Measurements from ENCODE around the gene FBXL5.
A peak's percentile ranks its signal among the peaks of the same experiment; 100 is the strongest.

The FBXL5 gene

DNA sequence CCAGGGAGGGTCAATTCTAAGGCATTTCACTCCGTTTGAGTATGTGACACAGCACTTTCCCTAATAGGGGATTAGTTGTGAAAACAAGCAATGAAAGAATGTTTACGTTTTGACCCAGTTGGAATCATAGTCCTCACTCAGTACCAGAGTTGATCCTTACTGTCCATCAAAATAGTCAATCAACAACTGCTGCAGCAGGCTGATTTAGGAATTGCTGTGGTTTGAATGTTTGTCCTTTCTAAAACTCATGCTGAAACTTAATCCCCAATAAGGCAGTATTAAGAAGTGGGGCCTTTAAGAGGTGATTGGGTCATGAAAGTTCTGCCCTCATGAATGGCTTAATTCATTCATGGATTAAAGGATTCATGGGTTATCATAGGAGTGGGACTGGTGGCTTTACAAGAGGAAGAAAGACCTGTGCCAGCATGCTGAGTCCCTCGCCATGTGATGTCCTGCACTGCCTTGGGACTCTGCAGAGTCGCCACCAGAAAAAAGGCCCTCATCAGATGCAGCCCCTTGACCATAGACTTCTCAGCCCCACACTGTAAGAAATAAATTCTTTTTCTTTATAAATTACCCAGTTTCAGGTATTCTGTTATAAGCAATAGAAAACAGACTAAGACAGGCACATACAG lies 3.1 kb upstream of the FBXL5 start:
- Histone ChIP-seq H3K27me3 (ENCODE audit: control insufficient read depth, insufficient read depth, low read length) (no peaks in the 10 kb centered on the region), H3K4me1 (ENCODE audit: control insufficient read depth, insufficient read depth, low read length) (peaks cover 19% of the 10 kb centered on the region), H3K9ac (ENCODE audit: low read depth, low read length) (no peak overlapping the region), H3K9me3 (replicated peaks; ENCODE audit: low read length) (no peaks in the 10 kb centered on the region), H3K36me3 (ENCODE audit: insufficient read depth, low read length) (no peaks in the 10 kb centered on the region), H3K4me3 (ENCODE audit: low read length) (no peak overlapping the region), H3K4me2 (ENCODE audit: low read length) (no peak overlapping the region)

DNA sequence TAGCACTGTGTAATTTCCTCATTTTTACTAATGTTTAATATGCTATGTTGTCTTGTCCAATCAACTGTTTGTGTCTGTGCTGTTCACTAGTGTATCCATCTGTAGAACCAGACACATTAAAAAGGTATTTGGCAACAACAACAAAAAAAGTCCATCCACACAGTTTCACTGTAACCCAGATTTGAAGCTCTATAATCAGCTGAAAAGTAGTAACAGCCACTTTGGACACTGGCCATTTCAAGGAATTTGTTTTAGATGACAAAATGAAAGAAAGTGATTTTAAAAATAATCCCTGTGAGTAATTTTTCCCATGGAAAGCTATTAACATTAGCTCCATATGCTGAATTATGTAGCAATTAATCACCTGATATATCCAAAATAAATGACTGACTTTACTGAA lies 2.2 kb upstream of the FBXL5 start:
- Histone ChIP-seq H3K36me3 (ENCODE audit: insufficient read depth, low read length) (no peaks in the 10 kb centered on the region), H3K4me2 (ENCODE audit: low read length) (no peak overlapping the region), H3K4me1 (ENCODE audit: control insufficient read depth, insufficient read depth, low read length) (peaks cover 25% of the 10 kb centered on the region), H3K9me3 (replicated peaks; ENCODE audit: low read length) (no peaks in the 10 kb centered on the region), H3K27me3 (ENCODE audit: control insufficient read depth, insufficient read depth, low read length) (no peaks in the 10 kb centered on the region), H3K9ac (ENCODE audit: low read depth, low read length) (no peak overlapping the region), H3K4me3 (ENCODE audit: low read length) (no peak overlapping the region)

DNA sequence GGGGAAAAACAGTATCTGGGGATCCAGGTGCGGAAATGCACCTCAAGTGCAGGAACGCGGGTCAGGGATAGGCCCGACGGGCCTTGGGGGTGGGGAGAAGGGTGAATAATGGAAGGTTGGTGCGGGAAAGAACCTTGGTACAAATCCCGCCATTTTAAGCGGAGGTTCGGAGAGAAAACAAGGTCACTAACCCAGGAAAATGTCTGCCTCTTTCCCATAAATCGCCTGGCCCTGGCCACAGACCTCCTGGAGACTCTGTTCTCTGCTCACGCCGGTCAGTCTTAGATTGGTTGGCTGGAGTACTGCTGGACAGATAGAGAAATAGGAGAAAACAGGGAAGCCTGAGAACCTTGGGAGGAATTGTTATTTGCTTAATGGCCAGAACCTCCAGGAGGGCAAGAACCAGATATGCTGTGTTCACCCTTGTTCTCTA lies 897 bp upstream of the FBXL5 start:
- Histone ChIP-seq H3K27me3 (ENCODE audit: control insufficient read depth, insufficient read depth, low read length) (no peaks in the 10 kb centered on the region), H3K36me3 (ENCODE audit: insufficient read depth, low read length) (no peaks in the 10 kb centered on the region), H3K4me1 (ENCODE audit: control insufficient read depth, insufficient read depth, low read length) (peaks cover 37% of the 10 kb centered on the region), H3K9ac (ENCODE audit: low read depth, low read length) (peak overlapping the region; percentile 98), H3K9me3 (replicated peaks; ENCODE audit: low read length) (no peaks in the 10 kb centered on the region), H3K4me3 (ENCODE audit: low read length) (peak overlapping the region; percentile 90), H3K4me2 (ENCODE audit: low read length) (peak overlapping the region; percentile 98)

DNA sequence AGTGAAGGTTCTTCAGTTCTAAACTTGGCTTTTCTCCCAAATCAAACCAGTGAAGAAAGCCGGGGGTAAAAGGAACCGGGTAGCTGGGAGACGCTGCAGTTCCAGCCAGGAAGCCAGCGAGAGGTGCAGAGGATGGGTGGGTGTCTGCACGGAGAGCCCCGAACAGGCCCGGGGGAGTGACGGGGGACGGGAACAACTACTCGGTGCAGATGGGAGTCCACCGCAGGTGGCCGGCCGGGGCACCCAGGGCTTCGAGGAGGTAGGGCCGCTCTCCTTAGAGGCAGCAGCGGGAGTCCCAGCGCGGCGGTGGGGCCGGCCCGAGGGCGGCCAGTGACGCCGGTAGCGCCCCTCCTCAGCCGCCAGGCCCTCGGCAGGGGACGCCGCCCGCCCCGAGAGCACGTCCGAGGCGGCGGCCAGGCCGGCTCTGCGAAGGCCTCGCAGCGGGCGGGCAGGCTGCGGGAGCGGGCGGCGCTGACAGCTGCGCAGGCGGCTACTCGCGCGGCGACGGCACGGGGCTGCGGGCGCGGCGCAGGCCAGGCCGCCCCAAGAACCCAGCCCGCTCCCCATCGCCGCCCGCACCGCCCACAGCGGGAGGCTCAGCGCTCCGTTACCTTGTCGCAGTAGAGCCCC lies 449 bp downstream of the FBXL5 start:
- peaks cover 37% of the 10 kb centered on the region for H3K4me1 ChIP-seq (ENCODE audit: control insufficient read depth, insufficient read depth, low read length)
- H3K9me3 ChIP-seq (replicated peaks; ENCODE audit: low read length), result no peaks in the 10 kb centered on the region
- peak overlapping the region; percentile 98 for H3K4me2 ChIP-seq (ENCODE audit: low read length)
- no peaks in the 10 kb centered on the region for H3K36me3 ChIP-seq (ENCODE audit: insufficient read depth, low read length)
- no peaks in the 10 kb centered on the region for H3K27me3 ChIP-seq (ENCODE audit: control insufficient read depth, insufficient read depth, low read length)
- peak overlapping the region; percentile 98 for H3K9ac ChIP-seq (ENCODE audit: low read depth, low read length)
- peak overlapping the region; percentile 90 for H3K4me3 ChIP-seq (ENCODE audit: low read length)

DNA sequence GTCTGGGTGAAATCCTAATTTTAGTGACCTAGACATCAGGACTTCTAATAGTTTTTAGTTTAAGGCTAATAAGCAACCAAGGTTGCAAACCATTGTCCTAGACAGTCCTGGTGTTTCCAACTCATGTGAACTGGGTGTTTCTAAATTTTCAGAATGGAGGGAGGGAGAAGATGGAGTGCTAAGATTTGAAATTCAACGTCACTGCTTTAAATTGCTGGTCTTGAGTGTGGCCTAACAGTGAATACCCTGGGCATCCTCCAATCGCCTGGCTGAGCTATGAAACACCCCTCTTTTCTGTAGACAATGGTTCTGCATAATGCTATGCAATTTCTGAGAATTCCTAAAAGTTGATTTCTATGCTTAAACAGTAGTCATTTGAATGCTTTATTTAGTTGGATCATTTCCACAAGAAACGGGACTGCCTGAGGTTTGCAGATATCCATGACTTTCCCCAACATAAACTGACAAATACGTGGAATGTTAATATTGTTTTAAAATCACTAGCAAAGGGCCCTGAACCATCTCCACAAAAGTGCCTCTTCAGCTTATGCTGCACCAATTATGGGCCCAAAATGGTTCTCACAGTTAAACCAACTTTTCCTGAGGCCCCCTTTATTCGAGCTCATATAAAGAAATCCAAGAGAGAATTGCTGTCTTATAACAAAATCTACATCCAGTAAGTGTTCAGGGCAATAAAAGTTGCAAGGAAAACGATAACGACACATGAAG lies 1.1 kb downstream of the FBXL5 start:
- Histone ChIP-seq H3K9me3 (replicated peaks; ENCODE audit: low read length) (no peaks in the 10 kb centered on the region), H3K4me2 (ENCODE audit: low read length) (peak overlapping the region; percentile 98), H3K4me3 (ENCODE audit: low read length) (peak overlapping the region; percentile 90), H3K27me3 (ENCODE audit: control insufficient read depth, insufficient read depth, low read length) (no peaks in the 10 kb centered on the region), H3K9ac (ENCODE audit: low read depth, low read length) (peak overlapping the region; percentile 98), H3K4me1 (ENCODE audit: control insufficient read depth, insufficient read depth, low read length) (peaks cover 34% of the 10 kb centered on the region), H3K36me3 (ENCODE audit: insufficient read depth, low read length) (no peaks in the 10 kb centered on the region)

DNA sequence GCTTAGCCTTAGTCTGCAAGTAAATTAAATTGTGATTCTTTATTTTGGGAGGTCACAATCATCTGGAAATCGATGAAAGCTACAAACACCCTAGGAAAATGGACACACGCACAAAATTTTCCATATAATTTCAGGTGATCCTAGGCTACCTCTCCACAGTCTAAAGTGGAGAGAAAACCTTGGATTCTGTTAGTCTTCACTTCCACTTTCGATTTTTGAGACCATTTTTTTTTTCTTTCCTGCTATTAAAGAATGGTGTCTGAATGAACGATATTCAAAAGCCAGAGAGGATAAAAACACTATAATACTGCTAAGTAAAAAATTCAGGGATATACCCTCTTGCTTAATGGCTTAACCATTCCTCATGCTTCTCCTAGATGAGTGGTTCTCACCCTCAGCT lies 1.7 kb downstream of the FBXL5 start:
- Histone ChIP-seq H3K9ac (ENCODE audit: low read depth, low read length) (peak overlapping the region; percentile 98), H3K4me1 (ENCODE audit: control insufficient read depth, insufficient read depth, low read length) (peaks cover 34% of the 10 kb centered on the region), H3K4me3 (ENCODE audit: low read length) (peak overlapping the region; percentile 90), H3K9me3 (replicated peaks; ENCODE audit: low read length) (no peaks in the 10 kb centered on the region), H3K36me3 (ENCODE audit: insufficient read depth, low read length) (no peaks in the 10 kb centered on the region), H3K27me3 (ENCODE audit: control insufficient read depth, insufficient read depth, low read length) (no peaks in the 10 kb centered on the region), H3K4me2 (ENCODE audit: low read length) (peak overlapping the region; percentile 98)

DNA sequence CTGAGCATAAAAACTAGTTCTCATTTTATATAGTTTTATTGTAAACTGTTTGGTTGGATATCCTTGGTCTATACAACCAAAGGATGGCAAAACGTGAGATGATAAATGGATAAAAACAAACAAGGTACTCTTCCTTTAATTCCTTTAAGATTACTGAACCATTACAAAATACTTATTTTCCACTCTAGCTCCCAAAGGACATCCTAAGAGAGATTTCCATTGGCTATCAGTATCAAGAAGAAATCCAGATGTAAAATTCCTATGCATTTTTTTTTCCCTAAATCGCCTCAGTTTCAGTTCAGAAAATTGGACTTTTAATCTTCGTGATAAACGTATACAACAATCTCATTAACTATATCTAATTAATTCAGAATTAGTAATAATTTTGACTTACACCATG lies 2.3 kb downstream of the FBXL5 start:
- Histone ChIP-seq H3K27me3 (ENCODE audit: control insufficient read depth, insufficient read depth, low read length) (no peaks in the 10 kb centered on the region), H3K9ac (ENCODE audit: low read depth, low read length) (peak overlapping the region; percentile 98), H3K36me3 (ENCODE audit: insufficient read depth, low read length) (no peaks in the 10 kb centered on the region), H3K4me3 (ENCODE audit: low read length) (peak overlapping the region; percentile 90), H3K9me3 (replicated peaks; ENCODE audit: low read length) (no peaks in the 10 kb centered on the region), H3K4me2 (ENCODE audit: low read length) (peak overlapping the region; percentile 98), H3K4me1 (ENCODE audit: control insufficient read depth, insufficient read depth, low read length) (peaks cover 34% of the 10 kb centered on the region)

DNA sequence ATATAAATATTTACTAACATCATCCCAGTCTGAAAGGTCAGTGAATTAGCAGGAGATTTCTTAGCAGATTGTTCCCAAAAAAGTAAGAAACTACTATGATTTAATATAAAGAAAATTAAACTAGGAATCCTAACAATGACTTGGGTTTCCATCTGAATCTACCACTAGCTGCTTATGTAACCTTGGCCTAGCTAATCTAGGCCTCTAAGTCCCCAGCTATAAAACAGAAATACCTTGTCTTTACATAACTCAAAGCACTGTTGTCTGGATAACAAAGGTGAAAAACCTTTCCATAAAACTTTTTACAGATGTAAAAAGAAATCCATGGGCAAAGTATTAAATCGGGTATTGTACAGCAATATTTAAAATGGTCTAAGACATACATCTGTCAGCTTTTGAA lies 3.0 kb downstream of the FBXL5 start:
- peaks cover 34% of the 10 kb centered on the region for H3K4me1 ChIP-seq (ENCODE audit: control insufficient read depth, insufficient read depth, low read length)
- peak overlapping the region; percentile 90 for H3K4me3 ChIP-seq (ENCODE audit: low read length)
- no peaks in the 10 kb centered on the region for H3K9me3 ChIP-seq (replicated peaks; ENCODE audit: low read length)
- H3K9ac ChIP-seq (ENCODE audit: low read depth, low read length), result peak overlapping the region; percentile 98
- no peaks in the 10 kb centered on the region for H3K27me3 ChIP-seq (ENCODE audit: control insufficient read depth, insufficient read depth, low read length)
- H3K36me3 ChIP-seq (ENCODE audit: insufficient read depth, low read length), result no peaks in the 10 kb centered on the region
- H3K4me2 ChIP-seq (ENCODE audit: low read length), result peak overlapping the region; percentile 98

DNA sequence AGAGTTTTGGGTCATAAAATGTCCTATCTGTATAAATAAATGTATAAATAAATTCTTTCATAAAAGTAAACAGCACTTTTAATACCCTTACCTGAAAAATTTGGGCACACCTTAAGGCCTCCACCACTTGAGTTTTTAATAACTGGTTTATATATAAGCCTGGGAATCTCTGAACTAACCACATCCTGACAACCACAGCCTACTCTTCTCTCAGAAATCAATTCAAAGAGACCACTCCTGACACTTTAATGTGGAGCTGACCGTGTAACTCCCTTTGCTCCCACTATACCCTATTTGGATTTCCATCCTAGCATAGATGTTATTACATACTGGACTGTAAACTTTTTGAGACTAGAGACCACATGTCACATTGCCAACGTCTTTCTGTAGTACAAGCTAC lies 3.5 kb downstream of the FBXL5 start:
- peak overlapping the region; percentile 90 for H3K4me3 ChIP-seq (ENCODE audit: low read length)
- no peaks in the 10 kb centered on the region for H3K27me3 ChIP-seq (ENCODE audit: control insufficient read depth, insufficient read depth, low read length)
- H3K4me1 ChIP-seq (ENCODE audit: control insufficient read depth, insufficient read depth, low read length), result peaks cover 34% of the 10 kb centered on the region
- no peaks in the 10 kb centered on the region for H3K9me3 ChIP-seq (replicated peaks; ENCODE audit: low read length)
- H3K9ac ChIP-seq (ENCODE audit: low read depth, low read length), result peak overlapping the region; percentile 26
- H3K36me3 ChIP-seq (ENCODE audit: insufficient read depth, low read length), result no peaks in the 10 kb centered on the region
- peak overlapping the region; percentile 98 for H3K4me2 ChIP-seq (ENCODE audit: low read length)

DNA sequence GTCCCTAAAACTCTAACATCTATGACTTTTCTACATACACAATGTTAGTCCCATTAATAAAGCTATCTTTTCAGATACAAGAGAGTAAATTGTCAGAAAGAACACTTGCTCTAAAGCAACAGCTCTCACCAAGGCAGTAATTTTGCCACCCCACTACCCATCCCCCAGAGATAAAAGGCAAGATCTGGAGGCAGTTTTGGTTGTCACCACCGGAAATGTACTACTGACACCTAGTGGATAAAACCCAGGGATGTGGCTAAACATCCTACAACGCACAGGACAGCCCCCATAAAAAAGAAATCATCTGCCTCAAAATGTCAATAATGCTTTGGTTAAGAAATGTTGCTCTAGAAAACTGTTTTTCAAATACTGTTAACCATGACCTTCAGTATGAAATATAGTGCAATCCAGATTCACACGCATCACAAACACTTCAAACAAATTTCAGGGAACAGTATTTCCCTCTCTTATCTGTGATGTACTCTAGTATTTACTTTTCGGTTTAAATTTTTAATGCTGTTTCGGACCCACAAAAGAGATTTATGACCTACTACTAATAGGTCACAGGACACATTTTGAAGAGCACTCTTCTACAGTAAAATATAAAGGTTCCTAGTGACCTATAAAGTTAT lies 5.1 kb downstream of the FBXL5 start:
- no peaks in the 10 kb centered on the region for H3K36me3 ChIP-seq (ENCODE audit: insufficient read depth, low read length)
- no peak overlapping the region for H3K4me3 ChIP-seq (ENCODE audit: low read length)
- H3K9ac ChIP-seq (ENCODE audit: low read depth, low read length), result no peak overlapping the region
- peak overlapping the region; percentile 2 for H3K4me2 ChIP-seq (ENCODE audit: low read length)
- H3K4me1 ChIP-seq (ENCODE audit: control insufficient read depth, insufficient read depth, low read length), result peaks cover 22% of the 10 kb centered on the region
- H3K9me3 ChIP-seq (replicated peaks; ENCODE audit: low read length), result no peaks in the 10 kb centered on the region
- H3K27me3 ChIP-seq (ENCODE audit: control insufficient read depth, insufficient read depth, low read length), result no peaks in the 10 kb centered on the region

DNA sequence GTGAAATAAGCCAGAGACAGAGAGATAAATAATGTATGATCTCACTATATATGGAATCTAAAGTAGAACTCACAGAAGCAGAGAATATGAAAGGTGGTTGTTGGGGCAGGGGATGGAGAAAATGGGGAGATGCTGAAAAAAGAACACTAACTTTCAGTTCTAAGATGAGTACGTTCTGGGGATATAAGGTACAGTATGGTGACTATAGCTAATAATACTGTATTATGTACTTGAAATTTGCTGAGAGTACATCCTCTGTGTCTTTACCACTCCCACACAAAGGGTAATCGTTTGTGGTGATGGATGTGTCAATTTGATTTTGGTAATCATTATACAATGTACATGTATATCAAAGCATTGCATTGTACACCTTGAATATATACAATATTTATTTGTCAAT lies 6.6 kb downstream of the FBXL5 start:
- H3K9ac ChIP-seq (ENCODE audit: low read depth, low read length), result no peak overlapping the region
- H3K9me3 ChIP-seq (replicated peaks; ENCODE audit: low read length), result no peaks in the 10 kb centered on the region
- H3K4me2 ChIP-seq (ENCODE audit: low read length), result no peak overlapping the region
- H3K4me3 ChIP-seq (ENCODE audit: low read length), result no peak overlapping the region
- H3K27me3 ChIP-seq (ENCODE audit: control insufficient read depth, insufficient read depth, low read length), result no peaks in the 10 kb centered on the region
- peaks cover 5% of the 10 kb centered on the region for H3K36me3 ChIP-seq (ENCODE audit: insufficient read depth, low read length)
- H3K4me1 ChIP-seq (ENCODE audit: control insufficient read depth, insufficient read depth, low read length), result peaks cover 22% of the 10 kb centered on the region
